Measurements from ENCODE around the gene SCYL3. TPM values are rescaled to one million over a fixed set of nuclear protein-coding genes. Genes with fewer than 3 reads are reported as not detected.

Gene SCYL3
- total and polyA plus RNA-seq, 7 experiments from 2014 or later = 9.5 to 22.7 (median 17.3) TPM

- Mint-ChIP-seq H3K9me3 (no peaks in the 10 kb centered on the region), H3K27ac (peak overlapping the region in 1 of 9 donors; percentile 36), H3K36me3 (peaks cover 0 to 4% (median under 1%) of the 10 kb centered on the region in 5 donors), H3K4me1 (peaks cover 3 to 6% (median 5%) of the 10 kb centered on the region in 7 donors), H3K27me3 (no peaks in the 10 kb centered on the region), H3K4me3 (no peak overlapping the region)
- Histone ChIP-seq H3K4me1 (ENCODE audit: control insufficient read depth in 2 of 2, insufficient read depth in 2 of 2, low read length in 2 of 2) (no peaks in the 10 kb centered on the region), H3K4me3 (ENCODE audit: low read length) (no peak overlapping the region), H3K27ac (ENCODE audit: low read depth, low read length) (no peak overlapping the region), H3K36me3 (ENCODE audit: control insufficient read depth in 2 of 3, insufficient read depth in 3 of 3, low read length in 3 of 3) (no peaks in the 10 kb centered on the region), H3K9me3 (ENCODE audit: control insufficient read depth in 2 of 3, low read length in 3 of 3) (no peaks in the 10 kb centered on the region), H3K27me3 (ENCODE audit: control insufficient read depth in 2 of 2, insufficient read depth in 2 of 2, low read length in 2 of 2) (no peaks in the 10 kb centered on the region)
- DNase-seq = peak in 7 of 9 donors; percentile 12 to 61 (median 44)
- ChIA-PET CTCF (interaction anchor here (0.5 to 1.9 kb wide), 7 partner anchors 8 to 1655 kb away, joined by 3 to 7 read pairs (median 4); no protein-coding TSS in a partner anchor), POLR2A (no interaction called here)
- ATAC-seq = peak; percentile 78
- intact Hi-C loops (cut with micrococcal nuclease) = loop anchor here (1.0 to 10.0 kb wide), 7 partner anchors 146 to 1386 kb away; partner anchors contain the start of genes FMO4 (in 1 of the 2), GORAB (in 1 of the 2), KIFAP3 (in 1 of the 2) and PRRX1 (in 1 of the 2)
These were observed 34.9 kb upstream of the SCYL3 start for GRCh38 chr1:169928438-169929209.

- H3K36me3 ChIP-seq (ENCODE audit: control insufficient read depth in 2 of 3, insufficient read depth in 3 of 3, low read length in 3 of 3) = peaks cover 0 to 4% (median 0%) of the 10 kb centered on the region in 3 experiments
- POLR2A ChIA-PET = no interaction called here
- ATAC-seq (peak; percentile 40), DNase-seq (no peak)
- peaks cover 3 to 6% (median 5%) of the 10 kb centered on the region in 7 donors for H3K4me1 Mint-ChIP-seq
- intact Hi-C loops (cut with micrococcal nuclease) = loop anchor here in 1 of 2 donors (1.0 to 10.0 kb wide), 3 partner anchors 31 to 739 kb away; partner anchors contain the start of genes GORAB and PRRX1
- CTCF ChIA-PET = interaction anchor here (0.6 kb wide), 3 partner anchors 377 to 762 kb away, joined by 3 to 6 read pairs (median 3); no protein-coding TSS in a partner anchor
- H3K4me1 ChIP-seq (ENCODE audit: control insufficient read depth in 2 of 2, insufficient read depth in 2 of 2, low read length in 2 of 2) = no peaks in the 10 kb centered on the region
- no peaks in the 10 kb centered on the region for H3K27me3 ChIP-seq (ENCODE audit: control insufficient read depth in 2 of 2, insufficient read depth in 2 of 2, low read length in 2 of 2)
- peak overlapping the region in 1 of 10 donors; percentile 48 for H3K4me3 Mint-ChIP-seq
- peaks cover 0 to 12% (median 5%) of the 10 kb centered on the region in 5 donors for H3K36me3 Mint-ChIP-seq
- no peak overlapping the region for H3K27ac ChIP-seq (ENCODE audit: low read depth, low read length)
- H3K27me3 Mint-ChIP-seq = no peaks in the 10 kb centered on the region
- H3K9me3 Mint-ChIP-seq = no peaks in the 10 kb centered on the region
- peak overlapping the region in 2 of 9 donors; percentile 14 for H3K27ac Mint-ChIP-seq
- no peaks in the 10 kb centered on the region for H3K9me3 ChIP-seq (ENCODE audit: control insufficient read depth in 2 of 3, low read length in 3 of 3)
- no peak overlapping the region for H3K4me3 ChIP-seq (ENCODE audit: low read length)
These were observed 32.1 kb upstream of the SCYL3 start for GRCh38 chr1:169925505-169926482.

DNA sequence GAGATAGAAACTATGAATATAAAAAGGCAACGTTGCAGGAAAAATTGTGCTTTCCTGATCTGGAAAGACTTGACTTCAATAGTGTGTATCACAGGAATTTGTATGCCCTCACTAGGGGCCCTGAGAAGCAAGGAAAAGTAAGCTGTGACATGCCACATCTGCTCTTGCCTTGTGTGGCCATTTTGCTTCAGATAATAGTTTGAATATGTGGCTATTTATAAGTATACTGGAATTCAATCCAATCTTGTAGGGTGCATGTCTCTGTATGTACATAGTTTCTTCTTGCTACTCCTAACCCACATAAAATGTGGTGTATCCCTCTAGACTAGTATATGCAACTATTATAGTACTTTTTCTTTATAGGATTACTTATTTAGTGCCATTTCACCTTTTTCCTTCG is 31.1 kb upstream of the SCYL3 start:
- Mint-ChIP-seq H3K27ac (no peak overlapping the region), H3K36me3 (peaks cover 0 to 16% (median 5%) of the 10 kb centered on the region in 5 donors), H3K27me3 (no peaks in the 10 kb centered on the region), H3K4me1 (peaks cover 3 to 6% (median 5%) of the 10 kb centered on the region in 7 donors), H3K9me3 (no peaks in the 10 kb centered on the region), H3K4me3 (no peak overlapping the region)
- H3K27ac ChIP-seq (ENCODE audit: low read depth, low read length) = no peak overlapping the region
- ChIA-PET POLR2A (no interaction called here), CTCF (no interaction called here)
- intact Hi-C loops (cut with micrococcal nuclease) = loop anchor here in 1 of 2 donors (10.0 kb wide), 1 partner anchor 740 kb away; the partner anchor contains the start of gene PRRX1
- H3K4me1 ChIP-seq (ENCODE audit: control insufficient read depth in 2 of 2, insufficient read depth in 2 of 2, low read length in 2 of 2) = no peaks in the 10 kb centered on the region
- ATAC-seq (no peak), DNase-seq (no peak)
- H3K4me3 ChIP-seq (ENCODE audit: low read length) = no peak overlapping the region
- H3K27me3 ChIP-seq (ENCODE audit: control insufficient read depth in 2 of 2, insufficient read depth in 2 of 2, low read length in 2 of 2) = no peaks in the 10 kb centered on the region
- peaks cover 0 to 4% (median 0%) of the 10 kb centered on the region in 3 experiments for H3K36me3 ChIP-seq (ENCODE audit: control insufficient read depth in 2 of 3, insufficient read depth in 3 of 3, low read length in 3 of 3)
- H3K9me3 ChIP-seq (ENCODE audit: control insufficient read depth in 2 of 3, low read length in 3 of 3) = no peaks in the 10 kb centered on the region

DNA sequence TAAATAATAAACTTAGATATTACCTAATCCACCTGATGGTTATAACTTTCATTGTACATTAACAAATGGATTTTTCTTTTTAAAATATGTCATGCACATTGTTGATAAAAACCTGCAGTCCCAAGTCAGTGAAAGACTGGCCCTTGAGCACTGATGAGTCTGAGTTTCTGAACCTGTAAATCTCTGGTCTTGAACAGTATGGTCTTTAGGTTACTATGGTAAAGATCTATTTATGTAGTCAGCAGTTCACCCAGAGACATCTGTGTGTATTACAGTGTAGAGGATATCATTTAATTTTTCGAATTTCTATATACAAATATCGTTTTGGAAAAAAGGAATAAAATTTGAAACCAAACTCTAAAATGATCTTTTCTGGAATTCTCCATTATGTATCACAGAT is 30.4 kb upstream of the SCYL3 start:
- Histone ChIP-seq H3K4me3 (ENCODE audit: low read length) (no peak overlapping the region), H3K27ac (ENCODE audit: low read depth, low read length) (no peak overlapping the region), H3K36me3 (ENCODE audit: control insufficient read depth in 2 of 3, insufficient read depth in 3 of 3, low read length in 3 of 3) (peaks cover 0 to 4% (median 0%) of the 10 kb centered on the region in 3 experiments), H3K27me3 (ENCODE audit: control insufficient read depth in 2 of 2, insufficient read depth in 2 of 2, low read length in 2 of 2) (no peaks in the 10 kb centered on the region), H3K4me1 (ENCODE audit: control insufficient read depth in 2 of 2, insufficient read depth in 2 of 2, low read length in 2 of 2) (no peaks in the 10 kb centered on the region), H3K9me3 (ENCODE audit: control insufficient read depth in 2 of 3, low read length in 3 of 3) (no peaks in the 10 kb centered on the region)
- no peaks in the 10 kb centered on the region for H3K9me3 Mint-ChIP-seq
- ChIA-PET POLR2A (no interaction called here), CTCF (no interaction called here)
- intact Hi-C loops (cut with micrococcal nuclease) = loop anchor here in 1 of 2 donors (10.0 kb wide), 1 partner anchor 741 kb away; the partner anchor contains the start of gene PRRX1
- peaks cover 3 to 6% (median 5%) of the 10 kb centered on the region in 7 donors for H3K4me1 Mint-ChIP-seq
- H3K4me3 Mint-ChIP-seq = no peak overlapping the region
- no peak for ATAC-seq
- DNase-seq = no peak
- H3K36me3 Mint-ChIP-seq = peaks cover 0 to 19% (median 7%) of the 10 kb centered on the region in 5 donors
- H3K27me3 Mint-ChIP-seq = no peaks in the 10 kb centered on the region
- H3K27ac Mint-ChIP-seq = no peak overlapping the region

- ChIA-PET POLR2A (no interaction called here), CTCF (interaction anchor here (0.7 to 1.2 kb wide), 2 partner anchors 8 to 627 kb away, joined by 3 read pairs; no protein-coding TSS in a partner anchor)
- Histone ChIP-seq H3K27ac (ENCODE audit: low read depth, low read length) (no peak overlapping the region), H3K4me3 (ENCODE audit: low read length) (no peak overlapping the region), H3K4me1 (ENCODE audit: control insufficient read depth in 2 of 2, insufficient read depth in 2 of 2, low read length in 2 of 2) (no peaks in the 10 kb centered on the region), H3K27me3 (ENCODE audit: control insufficient read depth in 2 of 2, insufficient read depth in 2 of 2, low read length in 2 of 2) (no peaks in the 10 kb centered on the region), H3K36me3 (ENCODE audit: control insufficient read depth in 2 of 3, insufficient read depth in 3 of 3, low read length in 3 of 3) (peaks cover 0 to 4% (median 0%) of the 10 kb centered on the region in 3 experiments), H3K9me3 (ENCODE audit: control insufficient read depth in 2 of 3, low read length in 3 of 3) (no peaks in the 10 kb centered on the region)
- no peaks in the 10 kb centered on the region for H3K9me3 Mint-ChIP-seq
- H3K4me1 Mint-ChIP-seq = peaks cover 0 to 3% (median 2%) of the 10 kb centered on the region in 7 donors
- DNase-seq (no peak), ATAC-seq (no peak)
- no peak overlapping the region for H3K4me3 Mint-ChIP-seq
- H3K27ac Mint-ChIP-seq = no peak overlapping the region
- intact Hi-C loops (cut with micrococcal nuclease) = loop anchor here in 1 of 2 donors (10.0 kb wide), 1 partner anchor 744 kb away; the partner anchor contains the start of gene PRRX1
- H3K36me3 Mint-ChIP-seq = peaks cover 0 to 30% (median 10%) of the 10 kb centered on the region in 5 donors
- H3K27me3 Mint-ChIP-seq = no peaks in the 10 kb centered on the region
These were observed 27.4 kb upstream of the SCYL3 start for GRCh38 chr1:169921080-169921479.

DNA sequence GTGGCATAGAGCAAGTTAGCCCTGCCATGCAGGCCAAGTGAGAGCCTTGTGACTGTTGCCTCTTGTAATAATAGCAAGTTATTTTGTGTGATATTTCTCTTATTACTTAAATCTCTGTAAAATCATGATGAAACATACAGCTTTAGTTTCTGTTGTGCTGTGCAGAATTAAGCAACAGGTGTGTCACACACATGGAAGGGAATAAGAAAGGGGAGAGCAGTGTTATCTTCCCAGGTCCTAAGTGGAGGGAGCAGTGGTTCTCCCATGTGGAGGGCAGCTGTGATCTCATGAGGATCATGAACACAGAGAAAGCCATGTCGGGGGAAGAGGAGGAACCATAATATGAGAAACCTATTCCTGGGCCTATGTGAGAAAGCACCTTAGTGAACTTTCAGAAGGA is 25.2 kb upstream of the SCYL3 start:
- no peak overlapping the region for H3K27ac Mint-ChIP-seq
- ChIA-PET POLR2A (interaction anchor here (0.7 kb wide), 1 partner anchor 28 kb away, joined by 5 read pairs; no protein-coding TSS in a partner anchor), CTCF (interaction anchor here (0.6 kb wide), 1 partner anchor 1449 kb away, joined by 3 read pairs; no protein-coding TSS in a partner anchor)
- no peaks in the 10 kb centered on the region for H3K4me1 ChIP-seq (ENCODE audit: control insufficient read depth in 2 of 2, insufficient read depth in 2 of 2, low read length in 2 of 2)
- H3K27me3 ChIP-seq (ENCODE audit: control insufficient read depth in 2 of 2, insufficient read depth in 2 of 2, low read length in 2 of 2) = no peaks in the 10 kb centered on the region
- H3K36me3 Mint-ChIP-seq = peaks cover under 1 to 38% (median 10%) of the 10 kb centered on the region in 5 donors
- no peak overlapping the region for H3K4me3 ChIP-seq (ENCODE audit: low read length)
- no peak overlapping the region for H3K27ac ChIP-seq (ENCODE audit: low read depth, low read length)
- intact Hi-C loops (cut with micrococcal nuclease) = no loop called here
- H3K4me1 Mint-ChIP-seq = no peaks in the 10 kb centered on the region
- DNase-seq (no peak), ATAC-seq (no peak)
- H3K4me3 Mint-ChIP-seq = no peak overlapping the region
- no peaks in the 10 kb centered on the region for H3K9me3 Mint-ChIP-seq
- H3K9me3 ChIP-seq (ENCODE audit: control insufficient read depth in 2 of 3, low read length in 3 of 3) = no peaks in the 10 kb centered on the region
- no peaks in the 10 kb centered on the region for H3K27me3 Mint-ChIP-seq
- peaks cover 0 to 4% (median 0%) of the 10 kb centered on the region in 3 experiments for H3K36me3 ChIP-seq (ENCODE audit: control insufficient read depth in 2 of 3, insufficient read depth in 3 of 3, low read length in 3 of 3)
